PC-3 (cell line): ENCODE results near the gene CDKL5.

Source experiments
- CTCF ChIP-seq: fragments of 300-600 bp; sonication (generic); conservative IDR thresholded peaks from 2 replicates; pipeline ENCODE4 v1.5.1; 2017; ENCODE audit warnings: antibody characterized with exemption, low read depth, mild to moderate bottlenecking, low read length
- EZH2 ChIP-seq: fragments of 300-600 bp; sonication (generic); IDR thresholded peaks from one replicate; pipeline ENCODE4 v1.6.1; 2017; ENCODE audit warnings: antibody characterized with exemption, mild to moderate bottlenecking, low read length; ENCODE audit not compliant: unreplicated experiment
- EZH2phosphoT487 ChIP-seq: fragments of 300-600 bp; sonication (generic); IDR thresholded peaks from 2 replicates; pipeline ENCODE4 v1.6.1; 2018; ENCODE audit warnings: mild to moderate bottlenecking, antibody characterized with exemption, low read length, borderline replicate concordance

GRCh38 chrX:18490806-18491555 lies 65.6 kb downstream of the CDKL5 start:
- no peak for TF ChIP-seq CTCF
- no peak for TF ChIP-seq EZH2
- no peak for TF ChIP-seq EZH2phosphoT487
